HCT116 (cell line): ENCODE measurements around the gene NUMA1. TPM values are rescaled to one million over a fixed set of nuclear protein-coding genes. Genes with fewer than 3 reads are reported as not detected.

Experiments used
- ATAC-seq: fragments of 200-7000 bp; cut with Tn5 transposase; 2 replicates; pipeline ENCODE4 v1.9.1; 2020; ENCODE audit warnings: mild to moderate bottlenecking, moderate library complexity
- BruUV-seq: library from RNA; stranded (reverse); fragments of 400-500 nt; replicated peaks from 2 replicates; lab custom pipeline; 2021; lab: Mats Ljungman, UMichigan
- CTCF ChIA-PET: fragments of 300-600 bp; sonication (Branson Sonifier 250); formaldehyde crosslinking; loops from one replicate; lab custom pipeline; 2021; ENCODE audit warnings: antibody characterized with exemption; lab: Charles Lee
- POLR2A ChIA-PET: fragments of 300-600, 350-600 bp; sonication (Branson Sonifier 250); formaldehyde crosslinking; loops from one replicate; lab custom pipeline; 2021; ENCODE audit warnings: antibody characterized with exemption; lab: Charles Lee
- RAD21 ChIA-PET, 2 experiments: fragments of 300-600 bp; sonication (Branson Sonifier 250); formaldehyde crosslinking; loops; one replicate each; lab custom pipeline; 2023; ENCODE audit warnings: low total read pairs in 2 of 2; ENCODE audit not compliant: uncharacterized antibody in 2 of 2, unreplicated experiment in 2 of 2, low non-redundant PET in 1 of 2; lab: Charles Lee
- DNase-seq: peaks from one replicate; pipeline ENCODE4 v3.0.0-alpha.2; 2010; ENCODE audit warnings: low read depth, low spot score
- H2AFZ ChIP-seq: fragments of 200-600 bp; shearing (Covaris generic), sonication (generic); 2 replicates; pipeline ENCODE4 v1.6.1; 2017; ENCODE audit warnings: low read depth, mixed run types, mixed read lengths, antibody characterized with exemption, low read length; ENCODE audit not compliant: poor library complexity, severe bottlenecking
- H3K27ac ChIP-seq: 2 replicates; pipeline ENCODE4 v1.5.1; 2012; ENCODE audit warnings: low read depth, low read length
- H3K27me3 ChIP-seq: fragments of 200-600 bp; sonication (generic); 2 replicates; pipeline ENCODE4 v1.6.1; 2016; ENCODE audit warnings: mixed run types, low read length, mixed read lengths; ENCODE audit not compliant: insufficient read depth
- H3K36me3 ChIP-seq, 2 experiments: fragments of 200-500 bp in 1 of 2; fragments of 200-600 bp in 1 of 2; sonication (Bioruptor generic) in 1 of 2; sonication (generic) in 1 of 2; 2 replicates each; pipeline versions ENCODE4 v1.5.1 to v1.6.1; 2014 to 2016; ENCODE audit warnings: low read length in 2 of 2, inconsistent platforms in 1 of 2, mixed read lengths in 1 of 2, mixed run types in 1 of 2; ENCODE audit not compliant: insufficient read depth in 2 of 2, control insufficient read depth in 1 of 2
- H3K4me1 ChIP-seq, 2 experiments: fragments of 200-600 bp in 1 of 2; sonication (generic) in 1 of 2; 2 replicates each; pipeline versions ENCODE4 v1.5.1 to v1.6.1; 2012 to 2017; ENCODE audit warnings: low read length in 2 of 2, inconsistent platforms in 1 of 2, mild to moderate bottlenecking in 1 of 2, mixed read lengths in 1 of 2, mixed run types in 1 of 2, moderate library complexity in 1 of 2; ENCODE audit not compliant: insufficient read depth in 2 of 2, control insufficient read depth in 1 of 2
- H3K4me2 ChIP-seq: fragments of 200-600 bp; sonication (generic); 2 replicates; pipeline ENCODE4 v1.6.1; 2017; ENCODE audit warnings: mixed run types, low read length, mixed read lengths
- H3K4me3 ChIP-seq, 2 experiments: fragments of 200-600 bp in 1 of 2; sonication (generic) in 1 of 2; replicated peaks in 1 of 2; 2 replicates each; pipeline ENCODE4 v1.5.1; 2011 to 2016; ENCODE audit warnings: low read length in 2 of 2, control low read depth in 1 of 2, low read depth in 1 of 2, mild to moderate bottlenecking in 1 of 2, mixed read lengths in 1 of 2, mixed run types in 1 of 2
- H3K79me2 ChIP-seq: fragments of 200-600 bp; sonication (generic); 2 replicates; pipeline ENCODE4 v1.6.1; 2017; ENCODE audit warnings: mild to moderate bottlenecking, mixed run types, low read length, moderate library complexity, mixed read lengths; ENCODE audit not compliant: insufficient read depth
- H3K9ac ChIP-seq: fragments of 200-600 bp; sonication (generic); 2 replicates; pipeline ENCODE4 v1.6.1; 2016; ENCODE audit warnings: low read length, mixed read lengths
- H3K9me2 ChIP-seq: fragments of 200-600 bp; sonication (generic), shearing (Covaris generic); 2 replicates; pipeline ENCODE4 v1.6.1; 2017; ENCODE audit warnings: mixed run types, mild to moderate bottlenecking, moderate library complexity; ENCODE audit not compliant: insufficient read depth
- H3K9me3 ChIP-seq, 2 experiments: fragments of 200-500 bp in 1 of 2; fragments of 200-600 bp in 1 of 2; sonication (Bioruptor generic) in 1 of 2; sonication (generic) in 1 of 2; 2 replicates each; pipeline ENCODE4 v1.6.1; 2014 to 2017; ENCODE audit warnings: low read length in 2 of 2, mixed read lengths in 2 of 2, inconsistent platforms in 1 of 2, low read depth in 1 of 2, mild to moderate bottlenecking in 1 of 2, mixed run types in 1 of 2, moderate library complexity in 1 of 2; ENCODE audit not compliant: control insufficient read depth in 1 of 2, insufficient read depth in 1 of 2
- H4K20me1 ChIP-seq: fragments of 200-600 bp; sonication (generic), shearing (Covaris generic); 2 replicates; pipeline ENCODE4 v1.6.1; 2017; ENCODE audit warnings: mixed run types, mild to moderate bottlenecking, moderate library complexity; ENCODE audit not compliant: insufficient read depth
- CBX3 ChIP-seq: IDR thresholded peaks from 2 replicates; pipeline ENCODE4 v1.6.1; 2012; ENCODE audit warnings: low read depth
- CEBPB ChIP-seq: IDR thresholded peaks from 2 replicates; pipeline ENCODE4 v1.6.1; 2012; ENCODE audit warnings: low read depth
- CTCF ChIP-seq, 3 experiments: fragments of 200-600 bp in 1 of 3; sonication (generic) in 1 of 3; IDR thresholded peaks in 2 of 3; conservative IDR thresholded peaks in 1 of 3; 2 replicates each; pipeline ENCODE4 v1.5.1; 2012 to 2017; ENCODE audit warnings: low read depth in 2 of 3, low read length in 2 of 3, antibody characterized with exemption in 1 of 3, borderline replicate concordance in 1 of 3, control low read depth in 1 of 3, mild to moderate bottlenecking in 1 of 3, mixed read lengths in 1 of 3, mixed run types in 1 of 3, moderate library complexity in 1 of 3; ENCODE audit not compliant: insufficient read depth in 1 of 3
- EGR1 ChIP-seq: IDR thresholded peaks from 2 replicates; pipeline ENCODE4 v1.6.1; 2012; ENCODE audit warnings: low read depth
- ELF1 ChIP-seq: IDR thresholded peaks from 2 replicates; pipeline ENCODE4 v1.6.1; 2012; ENCODE audit warnings: low read depth, borderline replicate concordance
- EZH2 ChIP-seq: fragments of 200-600 bp; sonication (generic); IDR thresholded peaks from 2 replicates; pipeline ENCODE4 v1.6.1; 2017; ENCODE audit warnings: antibody characterized with exemption, mixed run types
- EZH2phosphoT487 ChIP-seq: fragments of 200-600 bp; IDR thresholded peaks from 2 replicates; pipeline ENCODE4 v1.6.1; 2018; ENCODE audit warnings: antibody characterized with exemption, borderline replicate concordance
- JUND ChIP-seq: IDR thresholded peaks from 2 replicates; pipeline ENCODE4 v1.6.1; 2012
- POLR2A ChIP-seq: IDR thresholded peaks from 2 replicates; pipeline ENCODE4 v1.7.0; 2011; ENCODE audit warnings: borderline replicate concordance; ENCODE audit not compliant: insufficient read depth, insufficient read length; ENCODE audit errors: extremely low read depth
- REST ChIP-seq: IDR thresholded peaks from 2 replicates; pipeline ENCODE4 v1.6.1; 2012; ENCODE audit warnings: low read depth
- SP1 ChIP-seq: IDR thresholded peaks from 2 replicates; pipeline ENCODE4 v1.6.1; 2012; ENCODE audit warnings: low read depth
- YY1 ChIP-seq: IDR thresholded peaks from 2 replicates; pipeline ENCODE4 v1.6.1; 2011; ENCODE audit warnings: low read length, low read depth, moderate library complexity, mild to moderate bottlenecking; ENCODE audit not compliant: insufficient replicate concordance; ENCODE audit errors: extremely low read depth
- ZNF274 ChIP-seq: fragments of 200-500 bp; sonication (Bioruptor generic); IDR thresholded peaks from 2 replicates; pipeline ENCODE4 v1.6.1; 2014; ENCODE audit warnings: mild to moderate bottlenecking, low read depth, low read length, inconsistent platforms
- intact Hi-C: fragments of 100-400 bp; cut with micrococcal nuclease; formaldehyde crosslinking; loops from 2 replicates; pipeline ENCODE4 v1.10.0; 2022
- total RNA-seq: library from RNA; stranded (reverse); gene quantifications from one replicate; pipeline ENCODE4 v1.2.1, GENCODE V29; 2021; ENCODE audit not compliant: unreplicated experiment
- TF ChIP-seq, protein P1 (sequence below): IDR thresholded peaks from 2 replicates; pipeline ENCODE4 v1.6.1; 2012
- TF ChIP-seq, protein P2 (sequence below): IDR thresholded peaks from 2 replicates; pipeline ENCODE4 v1.6.1; 2012

NUMA1 gene
- total RNA-seq, 1 experiment from 2014 or later, result 133 TPM

- ChIA-PET POLR2A (no interaction called here), RAD21 (no interaction called here), CTCF (interaction anchor here (1.3 kb wide), 1 partner anchor 23 kb away, joined by 3 read pairs; no protein-coding TSS in a partner anchor)
- H3K4me3 ChIP-seq, result no peak overlapping the region
- TF ChIP-seq EZH2phosphoT487 (no peak), CEBPB (no peak), YY1 (no peak), CTCF (IDR thresholded peaks at IDR 0.05 in 2 of 3, conservative IDR thresholded peaks at IDR 0.05 in 1 of 3; ENCODE audit: borderline replicate concordance in 1 of 3, insufficient read depth in 1 of 3, low read depth in 2 of 3, low read length in 2 of 3) (no peak), ELF1 (no peak), CBX3 (no peak), REST (no peak), EGR1 (no peak), ZNF274 (no peak), JUND (no peak), SP1 (no peak), POLR2A (no peak), EZH2 (no peak)
- TF ChIP-seq, protein P1, sequence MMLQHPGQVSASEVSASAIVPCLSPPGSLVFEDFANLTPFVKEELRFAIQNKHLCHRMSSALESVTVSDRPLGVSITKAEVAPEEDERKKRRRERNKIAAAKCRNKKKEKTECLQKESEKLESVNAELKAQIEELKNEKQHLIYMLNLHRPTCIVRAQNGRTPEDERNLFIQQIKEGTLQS, result no peak
- TF ChIP-seq, protein P2, sequence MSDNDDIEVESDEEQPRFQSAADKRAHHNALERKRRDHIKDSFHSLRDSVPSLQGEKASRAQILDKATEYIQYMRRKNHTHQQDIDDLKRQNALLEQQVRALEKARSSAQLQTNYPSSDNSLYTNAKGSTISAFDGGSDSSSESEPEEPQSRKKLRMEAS, result no peak
- no peak overlapping the region for H3K4me2 ChIP-seq
- no peaks in the 10 kb centered on the region for H4K20me1 ChIP-seq
- no peaks in the 10 kb centered on the region for H3K4me1 ChIP-seq
- no peaks in the 10 kb centered on the region for H3K9me3 ChIP-seq
- H3K9ac ChIP-seq, result no peak overlapping the region
- H3K27me3 ChIP-seq, result no peaks in the 10 kb centered on the region
- no peak overlapping the region for H2AFZ ChIP-seq
- H3K79me2 ChIP-seq, result no peaks in the 10 kb centered on the region
- H3K9me2 ChIP-seq, result no peaks in the 10 kb centered on the region
- BruUV-seq, result no TSS peak
- intact Hi-C loops, result no loop called here
- no peak overlapping the region for H3K27ac ChIP-seq
- DNase-seq (no peak), ATAC-seq (no peak)
- H3K36me3 ChIP-seq, result no peaks in the 10 kb centered on the region
These were observed 40.6 kb upstream of the NUMA1 start for GRCh38 chr11:72120930-72121329.
